Breast epithelium (tissue), 4 donors: Measurements from ENCODE around the gene CTNNA3. TPM values are rescaled to one million over a fixed set of nuclear protein-coding genes. Genes with fewer than 3 reads are reported as not detected.

Experiments used
- DNase-seq, 2 donors: peaks; one replicate each; pipeline ENCODE4 v3.0.0-alpha.2; 2019; ENCODE audit warnings: low spot score in 2 of 2
- H3K27ac ChIP-seq, 2 donors: fragments of 200-600 bp; sonication (generic) in 1 of 2; one replicate each; pipeline ENCODE4 v1.5.1; 2016 to 2019; ENCODE audit warnings: mild to moderate bottlenecking in 1 of 2
- H3K27me3 ChIP-seq, 2 donors: fragments of 200-600 bp; sonication (generic) in 1 of 2; one replicate each; pipeline versions ENCODE4 v1.5.1 to v1.6.0; 2017 to 2019; ENCODE audit warnings: control low read depth in 1 of 2, mild to moderate bottlenecking in 1 of 2
- H3K36me3 ChIP-seq: fragments of 200-600 bp; one replicate; pipeline ENCODE4 v1.5.1; 2019
- H3K4me1 ChIP-seq, 2 donors: fragments of 200-600 bp; sonication (generic); one replicate each; pipeline ENCODE4 v1.5.1; 2016 to 2019; ENCODE audit warnings: control low read depth in 1 of 2
- H3K4me3 ChIP-seq, 3 donors: fragments of 200-600 bp; sonication (generic); 1 replicate in 2 of 3; 2 replicates in 1 of 3; pipeline ENCODE4 v1.5.1; 2016 to 2019; ENCODE audit warnings: mild to moderate bottlenecking in 3 of 3, moderate library complexity in 2 of 3
- H3K9me3 ChIP-seq, 2 donors: fragments of 200-600 bp; sonication (generic) in 1 of 2; one replicate each; pipeline ENCODE4 v1.5.1; 2016 to 2019; ENCODE audit warnings: control low read depth in 1 of 2
- POLR2A ChIP-seq: fragments of 450-650 bp; IDR thresholded peaks from one replicate; pipeline ENCODE4 v1.6.1; 2016; ENCODE audit warnings: antibody characterized with exemption, mild to moderate bottlenecking, moderate library complexity
- POLR2AphosphoS5 ChIP-seq, 3 donors: sonication (generic); formaldehyde crosslinking; IDR thresholded peaks; one replicate each; pipeline ENCODE4 v1.6.1; 2017; ENCODE audit warnings: antibody characterized with exemption in 3 of 3
- intact Hi-C: fragments of 100-400 bp; cut with DNase I; formaldehyde crosslinking; loops from one replicate; pipeline ENCODE4 v1.15.1; 2023; ENCODE audit warnings: low total_unique reads
- total RNA-seq, 3 donors: library from RNA; depleted of rRNA; stranded (reverse); fragments of >200 nt; gene quantifications; one replicate each; pipeline ENCODE4 v1.1.0, GENCODE V29; 2016
- TF ChIP-seq, protein P1 (sequence below), 3 donors: fragments of 450-650 bp; IDR thresholded peaks; one replicate each; pipeline ENCODE4 v1.5.1; 2016 to 2017; ENCODE audit warnings: antibody characterized with exemption in 3 of 3, mild to moderate bottlenecking in 3 of 3, moderate library complexity in 3 of 3

The CTNNA3 gene
- total RNA-seq, 3 donors from 2014 or later = 0.33 to 1.1 (median 0.59) TPM

DNA sequence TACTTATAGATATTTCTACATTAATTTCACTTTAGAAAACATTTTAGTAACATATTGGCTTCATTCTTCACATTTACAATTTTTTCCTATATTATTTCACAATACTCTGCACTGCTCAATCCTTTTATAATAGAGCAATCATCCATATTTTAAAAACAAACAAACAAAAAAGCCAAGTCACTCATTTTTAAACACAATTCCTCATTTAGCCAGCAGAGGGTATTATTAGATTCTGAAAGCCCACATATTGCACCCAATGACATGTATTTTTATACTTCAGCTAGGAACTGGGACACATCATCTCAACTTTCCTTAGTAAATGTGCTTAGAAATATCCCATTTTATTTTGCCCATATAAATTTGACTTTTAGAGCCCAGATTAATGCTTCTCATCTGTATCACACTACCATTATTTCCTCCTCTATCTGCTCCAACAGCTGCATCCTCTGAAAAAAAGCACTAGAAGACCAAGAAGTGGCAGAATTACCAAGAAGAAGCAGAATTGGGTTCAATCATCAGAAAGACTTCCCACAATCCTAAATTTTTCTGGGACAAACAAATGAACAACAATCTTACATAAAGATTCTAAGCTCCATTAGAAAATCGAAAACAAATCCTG is 29.5 kb downstream of the CTNNA3 start:
- DNase-seq = no peak
- Histone ChIP-seq H3K4me3 (no peak overlapping the region), H3K4me1 (no peaks in the 10 kb centered on the region), H3K36me3 (no peaks in the 10 kb centered on the region), H3K9me3 (no peaks in the 10 kb centered on the region), H3K27ac (no peak overlapping the region), H3K27me3 (no peaks in the 10 kb centered on the region)
- intact Hi-C loops = no loop called here
- TF ChIP-seq, protein P1, sequence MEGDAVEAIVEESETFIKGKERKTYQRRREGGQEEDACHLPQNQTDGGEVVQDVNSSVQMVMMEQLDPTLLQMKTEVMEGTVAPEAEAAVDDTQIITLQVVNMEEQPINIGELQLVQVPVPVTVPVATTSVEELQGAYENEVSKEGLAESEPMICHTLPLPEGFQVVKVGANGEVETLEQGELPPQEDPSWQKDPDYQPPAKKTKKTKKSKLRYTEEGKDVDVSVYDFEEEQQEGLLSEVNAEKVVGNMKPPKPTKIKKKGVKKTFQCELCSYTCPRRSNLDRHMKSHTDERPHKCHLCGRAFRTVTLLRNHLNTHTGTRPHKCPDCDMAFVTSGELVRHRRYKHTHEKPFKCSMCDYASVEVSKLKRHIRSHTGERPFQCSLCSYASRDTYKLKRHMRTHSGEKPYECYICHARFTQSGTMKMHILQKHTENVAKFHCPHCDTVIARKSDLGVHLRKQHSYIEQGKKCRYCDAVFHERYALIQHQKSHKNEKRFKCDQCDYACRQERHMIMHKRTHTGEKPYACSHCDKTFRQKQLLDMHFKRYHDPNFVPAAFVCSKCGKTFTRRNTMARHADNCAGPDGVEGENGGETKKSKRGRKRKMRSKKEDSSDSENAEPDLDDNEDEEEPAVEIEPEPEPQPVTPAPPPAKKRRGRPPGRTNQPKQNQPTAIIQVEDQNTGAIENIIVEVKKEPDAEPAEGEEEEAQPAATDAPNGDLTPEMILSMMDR (IDR thresholded peaks at IDR 0.05) = peak in 2 of 3 donors; percentile 25 to 38
- TF ChIP-seq POLR2A = no peak
- no peak for TF ChIP-seq POLR2AphosphoS5 (IDR thresholded peaks at IDR 0.05)

DNA sequence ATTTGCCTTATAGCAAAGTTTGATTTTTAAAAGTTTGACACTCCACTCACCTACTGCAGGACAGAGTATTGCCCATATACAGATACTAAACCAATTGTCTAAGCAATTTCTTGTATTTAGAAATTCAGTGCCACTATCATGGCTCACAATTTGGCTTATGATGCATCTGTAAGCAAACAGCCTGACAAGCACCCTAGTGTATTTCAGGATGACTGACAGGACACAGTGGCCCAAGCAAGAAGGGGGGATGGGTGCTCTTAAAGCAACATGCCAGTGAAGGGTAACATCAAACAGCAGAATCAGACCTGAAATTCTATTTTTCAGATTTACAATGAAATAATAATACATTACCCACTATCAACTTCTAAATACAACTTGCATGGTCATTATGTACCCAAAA is 30.5 kb downstream of the CTNNA3 start:
- no peak for DNase-seq
- no peak for TF ChIP-seq POLR2AphosphoS5 (IDR thresholded peaks at IDR 0.05)
- no peak for TF ChIP-seq POLR2A
- TF ChIP-seq, protein P1 (IDR thresholded peaks at IDR 0.05) = no peak
- Histone ChIP-seq H3K4me1 (no peaks in the 10 kb centered on the region), H3K36me3 (no peaks in the 10 kb centered on the region), H3K9me3 (no peaks in the 10 kb centered on the region), H3K4me3 (no peak overlapping the region), H3K27me3 (no peaks in the 10 kb centered on the region), H3K27ac (no peak overlapping the region)
- intact Hi-C loops = no loop called here

DNA sequence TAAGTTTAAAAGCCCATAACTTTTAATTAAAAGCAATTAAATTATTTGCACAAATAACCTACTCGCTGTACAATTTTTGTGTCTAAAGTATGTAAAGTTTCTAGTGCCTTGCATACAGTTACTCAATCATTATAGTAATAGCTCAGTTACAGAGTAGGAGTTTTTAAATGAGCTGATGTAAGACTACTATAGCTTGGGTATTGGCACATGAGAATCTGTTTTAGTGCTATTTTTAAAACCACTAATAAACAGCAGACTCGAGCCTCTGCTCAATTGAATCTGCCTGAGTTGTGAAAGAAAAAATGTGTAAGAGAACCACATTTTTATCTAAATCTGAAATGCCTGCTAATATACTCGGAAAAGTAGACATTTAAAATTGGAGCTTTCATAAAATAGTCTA is 31.1 kb downstream of the CTNNA3 start:
- intact Hi-C loops = no loop called here
- Histone ChIP-seq H3K4me1 (no peaks in the 10 kb centered on the region), H3K36me3 (no peaks in the 10 kb centered on the region), H3K27me3 (no peaks in the 10 kb centered on the region), H3K4me3 (no peak overlapping the region), H3K9me3 (no peaks in the 10 kb centered on the region), H3K27ac (no peak overlapping the region)
- TF ChIP-seq POLR2AphosphoS5 (IDR thresholded peaks at IDR 0.05) = no peak
- TF ChIP-seq, protein P1 (IDR thresholded peaks at IDR 0.05) = no peak
- no peak for TF ChIP-seq POLR2A
- DNase-seq = no peak

DNA sequence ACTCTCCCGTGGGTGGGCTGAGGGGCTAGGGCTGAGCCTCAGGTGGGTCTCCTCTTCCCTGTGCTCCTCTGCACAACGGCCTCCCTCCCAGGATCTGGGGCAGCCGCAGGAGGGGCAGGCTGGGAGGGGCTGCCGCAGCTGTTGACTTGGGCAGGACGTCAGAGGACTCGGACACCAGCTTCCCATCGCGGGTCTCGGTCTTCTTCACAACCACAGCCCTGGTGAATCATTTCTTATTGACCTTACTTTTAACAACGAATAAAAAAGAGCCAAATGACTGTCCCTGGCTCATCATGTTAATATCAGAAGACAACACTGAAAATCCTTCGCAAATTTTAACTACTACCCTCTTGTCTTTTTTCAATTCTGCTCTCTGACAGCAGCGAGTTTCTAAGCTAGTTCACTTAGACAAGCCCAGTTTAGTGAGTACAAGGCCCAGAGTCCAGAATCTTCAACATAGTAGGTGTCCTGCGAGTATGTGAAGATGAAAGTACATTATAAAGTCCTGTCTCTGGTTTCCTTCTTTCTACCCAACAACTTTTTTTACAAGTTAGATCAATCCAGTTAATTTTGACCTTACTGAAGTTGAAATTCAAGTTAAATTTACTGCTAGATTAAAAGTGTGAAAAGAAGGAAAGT is 32.4 kb downstream of the CTNNA3 start:
- no peaks in the 10 kb centered on the region for H3K36me3 ChIP-seq
- intact Hi-C loops = no loop called here
- H3K9me3 ChIP-seq = no peaks in the 10 kb centered on the region
- H3K27ac ChIP-seq = peak overlapping the region in 1 of 2 donors; percentile 14
- DNase-seq = no peak
- no peak overlapping the region for H3K4me3 ChIP-seq
- H3K4me1 ChIP-seq = no peaks in the 10 kb centered on the region
- no peaks in the 10 kb centered on the region for H3K27me3 ChIP-seq
- no peak for TF ChIP-seq POLR2AphosphoS5 (IDR thresholded peaks at IDR 0.05)
- TF ChIP-seq, protein P1 (IDR thresholded peaks at IDR 0.05) = no peak
- TF ChIP-seq POLR2A = no peak

DNA sequence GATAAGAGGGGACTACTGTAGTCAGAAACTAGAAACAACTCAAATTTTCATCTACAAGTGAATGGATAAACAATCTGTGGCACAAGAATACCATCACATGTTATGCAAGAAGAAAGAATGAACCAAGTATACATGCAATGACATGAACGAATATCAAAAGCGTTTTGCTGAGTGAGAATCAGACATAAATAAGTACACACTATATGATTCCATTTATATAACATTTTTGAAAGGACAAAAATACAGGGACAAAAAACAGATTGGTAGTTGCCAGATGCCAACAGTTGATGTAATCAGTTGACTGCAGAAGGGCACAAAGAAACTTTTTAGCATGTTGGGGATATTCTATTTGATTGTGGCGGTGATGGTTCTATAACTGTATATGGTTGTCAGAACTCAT is 33.6 kb downstream of the CTNNA3 start:
- Histone ChIP-seq H3K27me3 (no peaks in the 10 kb centered on the region), H3K36me3 (no peaks in the 10 kb centered on the region), H3K4me3 (no peak overlapping the region), H3K27ac (no peak overlapping the region), H3K9me3 (no peaks in the 10 kb centered on the region), H3K4me1 (no peaks in the 10 kb centered on the region)
- no peak for DNase-seq
- intact Hi-C loops = no loop called here
- TF ChIP-seq POLR2A (no peak), POLR2AphosphoS5 (IDR thresholded peaks at IDR 0.05) (no peak)
- TF ChIP-seq, protein P1 (IDR thresholded peaks at IDR 0.05) = no peak
